GM19397 (cell line): Measurements from ENCODE around the gene HDAC8.
"Not testable (repeated sequence)": the region's sequence is repeated elsewhere in the genome, so short reads cannot be mapped to it uniquely, and the experiment has no call there.

Source experiments
- ATAC-seq: cut with Tn5 transposase; IDR thresholded peaks from one replicate; pipeline ENCODE4 v1.9.1; 2021; ENCODE audit warnings: mild to moderate bottlenecking, moderate library complexity; ENCODE audit not compliant: unreplicated experiment

HDAC8 gene

GRCh38 chrX:72340041-72340440, 232.6 kb downstream of the HDAC8 start:
- no peak for ATAC-seq

- ATAC-seq, result no peak
Observed at GRCh38 chrX:72330131-72330530, 242.5 kb downstream of the HDAC8 start.

GRCh38 chrX:72326605-72327300, 245.9 kb downstream of the HDAC8 start:
- no peak for ATAC-seq

GRCh38 chrX:72319651-72320050, 253.0 kb downstream of the HDAC8 start:
- ATAC-seq, result not testable (repeated sequence)

GRCh38 chrX:72317139-72317538, 255.5 kb downstream of the HDAC8 start:
- no peak for ATAC-seq

- no peak for ATAC-seq
Observed at GRCh38 chrX:72316408-72317110, 256.1 kb downstream of the HDAC8 start.

GRCh38 chrX:72314881-72315280, 257.8 kb downstream of the HDAC8 start:
- no peak for ATAC-seq

GRCh38 chrX:72313707-72314641, 258.7 kb downstream of the HDAC8 start:
- ATAC-seq, result no peak

- no peak for ATAC-seq
Observed at GRCh38 chrX:72312311-72312940, 260.2 kb downstream of the HDAC8 start.

- no peak for ATAC-seq
Observed at GRCh38 chrX:72309297-72310071, 263.2 kb downstream of the HDAC8 start.

- no peak for ATAC-seq
Observed at GRCh38 chrX:72308566-72309296, 263.9 kb downstream of the HDAC8 start.

GRCh38 chrX:72308209-72308565, 264.5 kb downstream of the HDAC8 start:
- ATAC-seq, result no peak

- ATAC-seq, result no peak
Observed at GRCh38 chrX:72307646-72308051, 265.0 kb downstream of the HDAC8 start.

- ATAC-seq, result peak; percentile 75
Observed at GRCh38 chrX:72306851-72307645, 265.6 kb downstream of the HDAC8 start.

- peak; percentile 7 for ATAC-seq
Observed at GRCh38 chrX:72306085-72306801, 266.4 kb downstream of the HDAC8 start.

- ATAC-seq, result no peak
Observed at GRCh38 chrX:72305286-72306084, 267.2 kb downstream of the HDAC8 start, which contains the start of gene CITED1. CITED1 (minus strand) TSS chrX:72305914; CDS start chrX:72302869, 3,045 bp downstream.

GRCh38 chrX:72304877-72305276, 267.8 kb downstream of the HDAC8 start:
- no peak for ATAC-seq
